EH (cell line): Measurements from ENCODE around the gene ASB15.
"Not testable (repeated sequence)": the region's sequence is repeated elsewhere in the genome, so short reads cannot be mapped to it uniquely, and the experiment has no call there.

Source experiments
- DNase-seq: peaks from one replicate; pipeline ENCODE4 v3.0.0-alpha.2; 2015; ENCODE audit warnings: low read depth

ASB15 gene

GRCh38 chr7:123601530-123601929 is at the start of gene ASB15:
TSS of gene ASB15 (plus strand) at chr7:123601821. CDS start at chr7:123614503, 12,682 bp downstream.
- no peak for DNase-seq

GRCh38 chr7:123552134-123552533 is 49.5 kb upstream of the ASB15 start:
- DNase-seq, result not testable (repeated sequence)

GRCh38 chr7:123552641-123553040 is 49.0 kb upstream of the ASB15 start:
- DNase-seq, result no peak

GRCh38 chr7:123553159-123553558 is 48.5 kb upstream of the ASB15 start:
- DNase-seq, result no peak

GRCh38 chr7:123555484-123555883 is 46.1 kb upstream of the ASB15 start:
- DNase-seq, result no peak

- DNase-seq, result no peak
These were observed 44.6 kb upstream of the ASB15 start for GRCh38 chr7:123557016-123557397.

GRCh38 chr7:123557398-123558288 is 44.0 kb upstream of the ASB15 start, which contains the start of gene NDUFA5:
TSS of gene NDUFA5 (minus strand) at chr7:123557818. CDS start at chr7:123557795, 23 bp downstream.
- DNase-seq, result peak; percentile 99

- no peak for DNase-seq
These were observed 43.2 kb upstream of the ASB15 start for GRCh38 chr7:123558289-123558874.

- DNase-seq, result no peak
These were observed 39.5 kb upstream of the ASB15 start for GRCh38 chr7:123562121-123562520.

- no peak for DNase-seq
These were observed 32.1 kb upstream of the ASB15 start for GRCh38 chr7:123569352-123570010.

- no peak for DNase-seq
These were observed 31.0 kb upstream of the ASB15 start for GRCh38 chr7:123570390-123571182.

GRCh38 chr7:123571187-123571586 is 30.4 kb upstream of the ASB15 start:
- DNase-seq, result no peak

- peak; percentile 27 for DNase-seq
These were observed 29.9 kb upstream of the ASB15 start for GRCh38 chr7:123571684-123572083.

- no peak for DNase-seq
These were observed 28.3 kb upstream of the ASB15 start for GRCh38 chr7:123573341-123573740.

- DNase-seq, result no peak
These were observed 27.6 kb upstream of the ASB15 start for GRCh38 chr7:123573896-123574467.

- DNase-seq, result no peak
These were observed 22.2 kb upstream of the ASB15 start for GRCh38 chr7:123579416-123579815.

GRCh38 chr7:123580406-123581161 is 21.0 kb upstream of the ASB15 start:
- DNase-seq, result peak; percentile 44

GRCh38 chr7:123581162-123581459 is 20.5 kb upstream of the ASB15 start:
- no peak for DNase-seq

GRCh38 chr7:123583821-123584220 is 17.8 kb upstream of the ASB15 start:
- DNase-seq, result no peak

- DNase-seq, result no peak
These were observed 13.2 kb upstream of the ASB15 start for GRCh38 chr7:123588376-123588775.

GRCh38 chr7:123594813-123595241 is 6.8 kb upstream of the ASB15 start:
- DNase-seq, result no peak
